ENCODE data around the gene RMND1.
"Not testable (repeated sequence)": the region's sequence is repeated elsewhere in the genome, so short reads cannot be mapped to it uniquely, and the experiment has no call there.

RMND1 gene

DNA sequence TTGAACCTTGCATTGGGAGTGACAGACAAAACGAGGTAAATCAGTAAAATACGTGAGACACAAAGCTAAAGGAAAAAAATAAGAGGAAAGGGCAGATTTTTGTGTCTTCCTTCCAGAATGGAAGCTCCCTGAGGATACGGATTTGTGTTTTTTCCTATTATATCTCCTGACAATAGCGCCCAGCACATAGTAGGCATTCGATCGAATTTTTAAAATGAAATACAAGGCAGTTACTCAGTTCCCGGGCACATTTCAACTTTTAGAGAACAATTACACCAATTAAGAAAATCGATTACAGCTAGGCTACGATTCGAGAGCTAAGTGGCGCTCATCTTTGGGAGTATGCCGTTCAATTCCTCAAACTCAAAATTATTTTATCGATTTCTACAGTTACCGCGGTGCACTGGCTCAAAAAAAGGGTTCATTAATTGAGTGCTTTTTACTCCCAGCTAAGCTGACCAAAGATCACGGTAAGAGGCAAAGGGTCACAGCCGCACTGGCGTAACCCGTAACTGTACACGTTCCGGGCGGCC is 443 bp downstream of the RMND1 start:
- no peak for DNase-seq

DNA sequence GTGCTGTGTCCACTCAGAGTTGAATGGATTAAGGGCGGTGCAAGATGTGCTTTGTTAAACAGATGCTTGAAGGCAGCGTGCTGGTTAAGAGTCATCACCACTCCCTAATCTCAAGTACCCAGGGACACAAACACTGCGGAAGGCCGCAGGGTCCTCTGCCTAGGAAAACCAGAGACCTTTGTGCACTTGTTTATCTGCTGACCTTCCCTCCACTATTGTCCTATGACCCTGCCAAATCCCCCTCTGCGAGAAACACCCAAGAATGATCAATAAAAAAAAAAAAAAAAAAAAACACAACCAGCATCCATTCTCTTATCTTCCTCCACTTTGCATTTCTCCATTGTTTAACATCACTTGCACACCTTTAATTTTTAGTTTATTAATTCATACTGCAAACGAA is 998 bp downstream of the RMND1 start:
- not testable (repeated sequence) for DNase-seq

GRCh38 chr6:151448623-151449022 is 3.3 kb downstream of the RMND1 start:
- no peak for DNase-seq

- DNase-seq: no peak
Measured at GRCh38 chr6:151447237-151447636, 4.7 kb downstream of the RMND1 start.

DNA sequence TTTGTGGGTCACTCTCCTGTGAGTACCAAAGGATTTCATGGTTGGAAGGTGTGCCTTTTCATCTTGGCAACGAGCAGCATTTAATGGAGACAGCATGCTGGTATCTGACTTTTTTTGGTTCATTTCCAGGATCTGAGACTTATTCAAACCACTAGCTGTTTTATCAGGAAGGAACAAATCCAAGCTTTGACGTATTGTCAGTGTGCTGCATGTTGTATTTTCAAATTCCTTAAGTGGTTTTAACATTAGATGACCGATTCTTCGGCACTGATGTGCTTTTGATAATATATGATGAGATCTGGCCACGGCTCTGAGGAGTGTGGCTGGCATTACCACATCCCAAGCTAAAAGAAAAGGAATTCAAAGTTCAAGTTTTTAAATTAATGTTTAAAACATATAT is 6.4 kb downstream of the RMND1 start:
- no peak for DNase-seq

DNA sequence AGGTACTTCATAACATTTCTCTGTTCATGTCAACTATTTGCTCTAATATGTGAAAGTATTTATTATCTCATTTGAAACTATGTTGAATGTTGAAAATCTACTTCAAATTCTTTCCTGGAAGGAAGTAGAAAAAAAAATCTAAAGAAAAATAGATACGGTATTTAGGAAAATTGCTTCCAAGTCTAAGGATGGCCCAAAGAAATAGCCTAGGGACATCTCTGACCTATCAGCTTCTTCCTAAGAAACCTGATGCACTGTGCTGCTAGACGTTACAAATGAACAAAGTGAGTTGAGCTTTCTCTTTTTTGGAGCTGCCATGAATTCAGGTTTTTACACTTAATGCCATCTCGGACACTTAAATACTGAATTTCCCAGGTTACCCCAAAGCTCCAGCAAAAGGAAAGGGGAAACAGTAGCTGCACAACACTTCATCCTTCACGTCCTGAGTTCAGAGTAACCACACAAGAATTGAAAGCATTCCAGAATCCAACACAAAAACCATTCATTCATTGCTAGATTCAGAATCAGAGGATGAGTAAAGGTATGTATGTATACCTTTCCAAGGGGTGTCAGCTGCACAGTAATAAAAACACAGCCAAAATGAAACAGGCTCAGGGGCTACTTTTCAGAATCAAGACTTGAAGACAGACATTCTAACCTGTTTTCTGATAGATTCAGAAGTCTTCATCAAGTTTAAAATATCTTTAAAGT is 7.9 kb downstream of the RMND1 start:
- no peak for DNase-seq

GRCh38 chr6:151443454-151443853 is 8.5 kb downstream of the RMND1 start:
- no peak for DNase-seq

DNA sequence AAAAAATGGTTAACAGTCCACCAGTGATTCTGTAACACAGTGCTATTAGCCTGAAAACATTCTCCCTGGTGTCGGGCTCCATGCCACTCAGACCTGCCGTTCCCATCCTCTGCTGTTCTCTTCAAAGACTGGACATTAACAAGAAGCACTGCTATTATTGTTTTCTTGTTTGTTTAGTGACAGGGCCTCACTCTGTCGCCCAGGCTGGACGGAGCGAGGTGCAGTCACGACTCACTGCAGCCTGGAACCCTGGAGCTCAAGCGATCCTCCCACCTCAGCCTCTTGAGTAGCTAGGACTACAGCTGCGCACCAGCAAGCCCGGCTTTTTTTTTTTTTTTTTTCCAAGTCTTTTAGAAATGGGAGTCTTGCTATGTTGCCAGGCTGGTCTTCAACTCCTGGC is 9.6 kb downstream of the RMND1 start:
- DNase-seq: no peak

DNA sequence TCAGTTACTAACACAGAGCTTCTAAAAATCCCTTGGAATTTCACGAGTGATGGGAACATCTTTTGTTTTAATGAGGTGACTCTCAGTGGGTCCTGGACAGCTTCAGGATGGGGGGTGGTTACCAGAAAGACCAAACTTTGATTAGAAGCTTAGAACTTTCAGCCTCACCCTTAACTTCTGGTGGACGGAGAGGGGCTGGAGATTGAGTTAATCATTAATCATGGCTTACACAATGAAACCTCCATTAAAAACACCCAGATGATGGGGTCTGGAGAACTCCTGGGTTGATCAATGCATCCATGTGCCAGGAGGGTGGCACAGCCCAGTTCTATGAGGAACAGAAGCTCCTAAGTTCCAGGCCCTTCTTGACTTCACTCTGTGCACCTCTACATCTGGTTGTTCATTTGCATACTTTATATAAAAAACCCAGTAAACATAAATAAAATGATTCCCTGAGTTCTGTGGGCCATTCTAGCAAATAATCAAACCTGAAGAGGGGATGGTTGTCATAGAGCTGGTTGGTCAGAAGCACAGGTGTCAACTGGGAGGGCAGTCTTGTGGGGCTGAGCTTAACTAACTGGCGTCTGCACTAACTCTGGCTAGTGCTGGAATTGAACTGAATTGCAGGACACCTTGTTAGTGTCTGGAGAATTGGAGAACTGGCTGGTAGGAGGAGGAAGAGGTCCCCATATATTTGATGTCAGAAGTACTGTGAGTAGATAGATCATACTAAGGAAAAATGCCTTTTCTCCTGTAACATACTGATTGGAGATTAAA is 10.3 kb downstream of the RMND1 start:
- DNase-seq: no peak

DNA sequence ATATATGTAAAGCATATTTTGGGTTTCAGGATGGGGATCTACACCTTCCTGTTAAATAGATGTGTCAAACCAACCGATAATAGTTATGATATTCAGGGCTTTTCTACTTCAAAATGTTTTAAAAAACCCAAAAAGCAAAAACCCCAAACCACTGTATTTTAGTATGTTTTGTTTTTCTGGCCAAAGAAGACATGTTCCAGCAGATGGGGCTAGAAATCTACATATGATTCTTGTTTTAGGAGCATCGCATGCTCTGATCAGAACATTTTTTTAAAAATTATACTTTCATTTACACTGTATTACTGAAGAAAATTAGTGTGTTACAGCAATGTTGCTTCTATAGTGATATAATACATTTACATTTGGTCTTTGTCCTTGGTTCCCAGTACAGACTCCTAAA is 11.0 kb downstream of the RMND1 start:
- peak; percentile 54 for DNase-seq

- peak; percentile 4 for DNase-seq
Measured at GRCh38 chr6:151440498-151440897, 11.4 kb downstream of the RMND1 start.

GRCh38 chr6:151437401-151437800 is 14.5 kb downstream of the RMND1 start:
- no peak for DNase-seq

DNA sequence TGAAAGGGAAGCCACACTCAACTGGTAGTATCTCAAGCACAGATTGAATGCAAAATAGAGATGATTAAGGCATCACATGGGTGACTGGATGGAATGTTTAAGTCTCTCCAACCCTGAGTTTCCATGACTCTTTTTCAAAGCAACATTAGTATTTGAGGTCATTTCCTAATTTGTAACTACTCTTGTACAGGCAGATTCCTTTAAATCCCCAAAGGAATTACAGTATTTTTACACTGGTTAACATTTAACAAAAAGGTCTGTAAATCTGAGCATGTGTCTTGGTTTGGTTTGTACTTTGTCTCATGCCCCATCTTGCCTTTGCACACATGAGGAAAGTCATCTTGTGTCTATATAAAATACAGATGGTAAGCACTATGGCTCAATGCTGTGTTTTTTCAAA is 15.1 kb downstream of the RMND1 start:
- no peak for DNase-seq

- DNase-seq: no peak
Measured at GRCh38 chr6:151436300-151436699, 15.6 kb downstream of the RMND1 start.

DNA sequence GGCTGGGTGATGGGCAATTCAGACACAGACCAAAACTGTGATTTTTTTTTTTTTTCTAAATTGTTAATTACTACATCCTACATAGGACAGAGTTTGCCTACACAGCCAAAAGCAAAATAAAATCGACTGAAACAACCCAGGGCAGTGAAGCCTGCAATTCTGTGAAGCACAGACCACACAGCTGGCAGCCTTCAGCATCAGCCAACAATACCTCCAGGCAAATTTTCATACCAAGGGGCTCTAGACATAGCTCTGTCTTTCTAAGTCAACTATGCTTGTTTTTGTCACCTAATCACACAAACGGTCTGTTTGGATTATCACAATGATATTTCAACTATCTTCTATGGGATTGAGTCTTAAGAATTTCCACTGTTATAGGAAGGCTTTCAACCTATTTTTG is 17.6 kb downstream of the RMND1 start:
- DNase-seq: no peak

DNA sequence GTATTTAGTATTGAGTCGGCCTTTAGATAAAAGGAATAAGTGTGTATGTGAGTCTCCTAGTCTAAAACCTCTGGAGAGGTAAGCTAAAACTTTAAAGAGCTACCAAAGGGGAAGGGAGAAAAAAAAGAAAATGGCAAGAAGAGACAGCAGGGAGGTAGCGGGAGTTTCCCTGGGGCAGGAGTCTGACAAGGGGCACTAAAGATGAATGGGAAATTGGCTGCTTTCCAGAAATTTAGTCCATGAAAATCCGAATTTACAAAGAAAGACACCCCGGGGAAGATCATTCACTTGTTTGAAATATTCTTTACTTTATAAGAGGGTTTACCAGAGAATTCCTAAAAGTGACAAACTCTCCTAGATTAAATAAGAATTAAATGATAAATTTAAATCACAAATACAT is 19.3 kb downstream of the RMND1 start:
- no peak for DNase-seq

- DNase-seq: no peak
Measured at GRCh38 chr6:151431337-151431736, 20.6 kb downstream of the RMND1 start.

GRCh38 chr6:151430886-151431285 is 21.0 kb downstream of the RMND1 start:
- DNase-seq: no peak

DNA sequence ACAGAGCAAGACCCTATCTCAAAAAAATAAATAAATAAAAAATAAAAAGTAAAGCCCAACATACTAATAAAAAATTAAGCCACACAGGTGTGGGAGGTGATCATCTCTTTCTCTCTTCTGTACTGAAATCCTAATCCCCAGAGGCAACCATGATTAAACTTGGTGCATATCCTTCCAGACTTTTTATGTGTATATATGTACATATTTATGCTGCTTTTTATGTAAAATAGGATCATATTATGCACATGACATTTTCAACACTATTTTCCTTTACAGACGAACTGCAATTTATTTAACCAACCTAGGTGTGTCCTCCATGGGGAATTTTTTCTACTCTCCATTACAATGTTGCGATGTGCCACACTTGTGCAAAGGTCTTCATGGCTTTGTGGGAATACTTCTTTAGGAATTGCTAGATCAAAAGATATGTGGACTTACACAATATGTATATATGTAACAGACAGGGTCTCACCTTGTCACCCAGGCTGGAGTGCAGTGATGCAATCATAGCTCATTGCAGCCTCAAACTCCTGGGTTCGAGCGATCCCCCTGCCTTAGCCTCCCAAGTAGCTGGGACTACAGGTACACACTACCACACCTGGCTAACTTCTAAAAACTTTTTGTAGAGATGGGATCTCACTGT is 23.7 kb downstream of the RMND1 start:
- DNase-seq: no peak

DNA sequence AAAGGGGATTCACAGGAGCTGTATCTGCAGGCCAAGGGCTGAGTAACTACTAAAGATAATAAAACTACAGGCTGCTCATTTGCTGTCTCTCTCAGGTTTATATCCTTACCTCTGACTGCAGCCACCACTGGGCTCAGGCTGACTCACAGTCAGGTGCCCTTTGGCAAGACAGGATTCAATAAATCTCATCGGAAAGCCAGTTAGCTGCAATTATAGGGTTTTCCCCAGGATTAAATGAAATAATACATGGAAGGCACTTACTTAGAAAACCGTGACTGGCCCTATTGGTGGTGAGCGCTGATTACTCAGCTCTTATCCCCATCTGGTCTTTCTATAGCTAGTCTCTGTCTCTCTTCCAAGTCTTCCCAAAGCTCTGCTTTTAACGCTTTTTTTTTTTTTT is 26.4 kb downstream of the RMND1 start:
- DNase-seq: no peak

- DNase-seq: no peak
Measured at GRCh38 chr6:151422981-151423380, 28.9 kb downstream of the RMND1 start.

DNA sequence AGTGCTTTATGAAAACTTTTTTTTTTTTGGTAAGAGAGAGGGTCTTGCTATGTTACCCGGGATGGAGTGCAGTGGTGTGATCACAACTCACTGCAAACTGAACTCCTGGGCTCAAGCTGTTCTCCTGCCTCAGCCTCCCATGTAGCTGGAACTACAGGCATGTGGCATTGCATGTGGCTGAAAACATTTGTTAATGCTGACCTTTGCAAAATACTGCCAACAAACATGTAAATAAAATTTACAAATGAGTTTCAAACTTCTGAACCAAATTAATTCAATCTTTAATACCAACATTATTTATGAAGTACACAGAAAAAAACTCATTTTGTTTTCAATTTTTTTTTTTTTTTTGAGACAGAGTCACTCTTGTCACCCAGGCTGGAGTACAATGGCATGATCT is 34.4 kb downstream of the RMND1 start:
- DNase-seq: no peak

DNA sequence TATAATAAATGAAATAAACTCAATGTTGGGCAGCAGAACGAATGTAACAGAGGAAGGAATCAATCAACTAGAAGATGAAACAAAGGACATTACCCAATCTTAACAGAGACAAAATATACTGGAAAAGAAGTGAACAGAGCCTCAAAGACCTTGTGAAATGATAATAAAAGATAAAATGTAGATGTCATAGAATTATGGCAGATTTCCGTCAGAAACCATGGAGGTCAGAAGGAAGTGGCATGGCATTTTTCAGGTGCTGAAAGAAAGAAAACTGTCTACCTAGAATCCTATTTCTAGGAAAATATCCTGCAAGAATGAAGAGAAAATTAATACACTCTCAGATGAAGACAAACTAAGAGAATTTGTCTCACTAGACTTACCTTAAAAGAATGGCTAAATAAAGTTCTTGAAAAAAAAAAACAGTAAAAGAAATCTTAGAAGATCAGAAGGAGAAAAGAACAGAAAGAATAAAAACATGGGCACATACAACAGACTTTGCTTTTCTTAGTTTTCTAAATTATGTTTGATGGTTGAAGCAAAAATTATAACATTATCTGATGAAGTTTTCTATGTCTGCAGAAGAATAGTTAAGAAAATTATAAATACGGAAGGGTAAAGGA is 37.2 kb downstream of the RMND1 start:
- DNase-seq: no peak

Measured in CD4-positive, alpha-beta T cell treated with Interleukin-17A for 1 hour (primary cell).